ENCODE measurements around the gene PCP4L1. TPM values are rescaled to one million over a fixed set of nuclear protein-coding genes. Genes with fewer than 3 reads are reported as not detected.

PCP4L1 gene
- total RNA-seq, 1 donor = not detected

- no peaks in the 10 kb centered on the region for H4K20me1 ChIP-seq (ENCODE audit: insufficient read depth, low read length)
- no peak for DNase-seq (ENCODE audit: insufficient read length, low spot score, missing footprints)
Observed at GRCh38 chr1:161307892-161308638, 49.5 kb downstream of the PCP4L1 start.

GRCh38 chr1:161309868-161310267, 51.3 kb downstream of the PCP4L1 start, which contains the start of gene MPZ:
TSS of gene MPZ (minus strand) at chr1:161309968. CDS start at chr1:161309905, 63 bp downstream.
- H3K4me2 ChIP-seq (ENCODE audit: insufficient read depth, low read length) = no peak within 1 kb of the TSS
- no peak for DNase-seq (ENCODE audit: insufficient read length, low spot score, missing footprints)
- no peak within 1 kb of the TSS for H2AFZ ChIP-seq (ENCODE audit: low read length)
- H3K79me2 ChIP-seq (ENCODE audit: insufficient read depth, low read length) = peaks cover 16% of the 10 kb centered on the region
- no peaks in the 10 kb centered on the region for H3K36me3 ChIP-seq (ENCODE audit: insufficient read depth, low read length)
- no peak within 1 kb of the TSS for H3K4me3 ChIP-seq (ENCODE audit: insufficient read depth, low read length)
- no peaks in the 10 kb centered on the region for H4K20me1 ChIP-seq (ENCODE audit: insufficient read depth, low read length)
- no peak for TF ChIP-seq CTCF (IDR thresholded peaks at IDR 0.05; ENCODE audit: extremely low read depth, low read depth, low read length)
- H3K9me3 ChIP-seq (ENCODE audit: low read depth, low read length) = no peaks in the 10 kb centered on the region
- no peaks in the 10 kb centered on the region for H3K27me3 ChIP-seq (ENCODE audit: insufficient read depth, low read length)
- H3K27ac ChIP-seq (ENCODE audit: low read depth, low read length) = no peak within 1 kb of the TSS
- H3K4me1 ChIP-seq (ENCODE audit: insufficient read depth, low read length) = peaks cover 36% of the 10 kb centered on the region

More at GRCh38 chr1:161307892-161308638, 49.5 kb downstream of the PCP4L1 start:
- Histone ChIP-seq H3K4me3 (ENCODE audit: insufficient read depth, low read length) (no peak overlapping the region), H3K27ac (ENCODE audit: low read depth, low read length) (no peak overlapping the region), H3K9me3 (ENCODE audit: low read depth, low read length) (no peaks in the 10 kb centered on the region), H2AFZ (ENCODE audit: low read length) (no peak overlapping the region), H3K79me2 (ENCODE audit: insufficient read depth, low read length) (peaks cover 10% of the 10 kb centered on the region), H3K27me3 (ENCODE audit: insufficient read depth, low read length) (no peaks in the 10 kb centered on the region), H3K36me3 (ENCODE audit: insufficient read depth, low read length) (no peaks in the 10 kb centered on the region), H3K4me2 (ENCODE audit: insufficient read depth, low read length) (no peak overlapping the region), H3K4me1 (ENCODE audit: insufficient read depth, low read length) (peaks cover 29% of the 10 kb centered on the region)
- no peak for TF ChIP-seq CTCF (IDR thresholded peaks at IDR 0.05; ENCODE audit: extremely low read depth, low read depth, low read length)

- Histone ChIP-seq H3K27me3 (ENCODE audit: insufficient read depth, low read length) (no peaks in the 10 kb centered on the region), H3K79me2 (ENCODE audit: insufficient read depth, low read length) (peaks cover 24% of the 10 kb centered on the region), H3K4me1 (ENCODE audit: insufficient read depth, low read length) (peaks cover 33% of the 10 kb centered on the region), H4K20me1 (ENCODE audit: insufficient read depth, low read length) (no peaks in the 10 kb centered on the region), H3K9me3 (ENCODE audit: low read depth, low read length) (no peaks in the 10 kb centered on the region), H3K4me2 (ENCODE audit: insufficient read depth, low read length) (no peak overlapping the region), H3K36me3 (ENCODE audit: insufficient read depth, low read length) (no peaks in the 10 kb centered on the region), H3K4me3 (ENCODE audit: insufficient read depth, low read length) (no peak overlapping the region), H2AFZ (ENCODE audit: low read length) (no peak overlapping the region), H3K27ac (ENCODE audit: low read depth, low read length) (no peak overlapping the region)
- no peak for TF ChIP-seq CTCF (IDR thresholded peaks at IDR 0.05; ENCODE audit: extremely low read depth, low read depth, low read length)
- no peak for DNase-seq (ENCODE audit: insufficient read length, low spot score, missing footprints)
Observed at GRCh38 chr1:161311595-161312181, 53.1 kb downstream of the PCP4L1 start.

GRCh38 chr1:161313554-161314200, 55.1 kb downstream of the PCP4L1 start:
- H3K79me2 ChIP-seq (ENCODE audit: insufficient read depth, low read length) = peaks cover 33% of the 10 kb centered on the region
- H3K4me2 ChIP-seq (ENCODE audit: insufficient read depth, low read length) = peak overlapping the region; percentile 95
- peak overlapping the region; percentile 94 for H2AFZ ChIP-seq (ENCODE audit: low read length)
- no peak for TF ChIP-seq CTCF (IDR thresholded peaks at IDR 0.05; ENCODE audit: extremely low read depth, low read depth, low read length)
- no peaks in the 10 kb centered on the region for H3K27me3 ChIP-seq (ENCODE audit: insufficient read depth, low read length)
- peak overlapping the region; percentile 94 for H3K27ac ChIP-seq (ENCODE audit: low read depth, low read length)
- DNase-seq (ENCODE audit: insufficient read length, low spot score, missing footprints) = no peak
- H3K9me3 ChIP-seq (ENCODE audit: low read depth, low read length) = no peaks in the 10 kb centered on the region
- peak overlapping the region; percentile 91 for H3K4me3 ChIP-seq (ENCODE audit: insufficient read depth, low read length)
- H4K20me1 ChIP-seq (ENCODE audit: insufficient read depth, low read length) = no peaks in the 10 kb centered on the region
- peaks cover 15% of the 10 kb centered on the region for H3K4me1 ChIP-seq (ENCODE audit: insufficient read depth, low read length)
- H3K36me3 ChIP-seq (ENCODE audit: insufficient read depth, low read length) = peaks cover 3% of the 10 kb centered on the region

Data from osteoblast (primary cell).